HG03095 (cell line): ENCODE results near the gene PCTP.

Source experiments
- ATAC-seq: cut with Tn5 transposase; IDR thresholded peaks from one replicate; pipeline ENCODE4 v1.9.1; 2021; ENCODE audit warnings: moderate library complexity; ENCODE audit not compliant: unreplicated experiment

PCTP gene

DNA sequence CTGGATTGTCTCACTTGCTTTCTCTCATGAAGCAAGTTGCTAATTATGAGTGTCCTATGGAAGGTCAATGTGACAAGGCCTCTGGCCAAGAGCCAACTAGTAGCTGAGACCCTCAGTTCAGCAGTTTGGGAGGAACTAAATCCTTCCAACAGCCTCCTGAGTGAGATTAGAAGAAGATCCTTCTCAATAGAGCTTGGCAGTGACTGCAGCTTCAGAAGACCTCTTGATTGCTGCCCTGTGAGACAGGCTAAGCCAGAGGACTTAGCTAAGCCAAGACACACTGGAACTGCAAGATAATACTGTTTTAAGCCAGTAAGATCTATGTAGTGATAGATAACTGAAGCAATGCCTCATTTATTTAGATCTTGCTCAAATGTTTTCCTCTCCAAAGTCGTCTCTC, 34.3 kb downstream of the PCTP start:
- no peak for ATAC-seq

GRCh38 chr17:55793272-55793671, 42.4 kb downstream of the PCTP start:
- ATAC-seq: no peak

GRCh38 chr17:55794725-55795482, 44.1 kb downstream of the PCTP start:
- no peak for ATAC-seq

DNA sequence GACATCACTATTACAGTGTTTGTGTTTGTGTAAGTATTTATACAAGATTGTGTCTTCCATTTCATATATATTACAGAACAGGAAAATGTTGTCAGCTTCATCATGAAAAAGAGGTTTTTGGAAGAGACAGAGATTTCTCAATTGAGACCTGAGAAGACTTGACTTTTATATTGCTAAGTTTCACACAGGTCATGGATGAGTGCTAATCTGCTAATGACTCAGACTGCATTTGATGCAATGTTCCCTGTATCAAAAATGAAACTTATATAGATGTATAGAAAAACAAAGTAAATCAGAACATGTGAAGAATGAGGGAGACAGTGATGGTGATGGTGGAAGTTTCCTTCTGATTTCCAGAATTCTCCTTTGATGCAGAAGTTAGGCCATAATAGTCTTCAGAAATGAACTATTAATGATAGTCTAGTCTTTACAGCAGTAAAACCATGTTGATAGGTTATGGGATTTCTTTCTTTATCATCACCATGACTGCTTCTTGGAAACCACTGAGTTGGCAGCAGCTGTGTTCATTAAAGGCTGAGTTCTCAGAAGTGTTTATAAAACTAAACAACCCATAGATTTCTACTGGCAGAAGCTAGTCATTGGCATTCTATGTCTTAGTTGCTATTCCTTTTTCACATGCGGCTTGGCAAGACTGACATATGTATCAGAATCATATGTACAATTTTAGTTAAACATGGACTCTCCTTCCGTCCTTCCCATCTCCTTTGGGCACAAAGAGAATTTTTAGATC, 56.1 kb downstream of the PCTP start:
- ATAC-seq: no peak

GRCh38 chr17:55811536-55811935, 60.7 kb downstream of the PCTP start:
- no peak for ATAC-seq

DNA sequence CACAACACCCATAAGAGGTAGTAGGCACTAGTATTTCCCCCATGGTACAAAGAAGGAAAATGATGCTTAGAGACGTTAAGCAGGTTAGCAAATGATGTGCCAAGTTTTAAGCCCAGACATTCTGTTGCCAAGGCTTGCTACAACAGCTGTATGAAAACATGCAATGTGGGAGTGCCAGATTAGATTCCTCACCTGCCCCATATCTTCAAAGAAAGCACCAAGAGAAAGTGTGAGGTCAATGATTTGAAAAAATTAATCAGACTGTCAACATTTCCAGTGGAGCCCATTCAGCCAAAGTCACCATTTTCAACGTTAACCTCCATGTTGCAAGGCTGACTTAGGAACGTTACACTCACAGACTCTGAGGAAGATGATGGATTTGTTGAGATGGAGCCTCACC, 61.5 kb downstream of the PCTP start:
- ATAC-seq: no peak

DNA sequence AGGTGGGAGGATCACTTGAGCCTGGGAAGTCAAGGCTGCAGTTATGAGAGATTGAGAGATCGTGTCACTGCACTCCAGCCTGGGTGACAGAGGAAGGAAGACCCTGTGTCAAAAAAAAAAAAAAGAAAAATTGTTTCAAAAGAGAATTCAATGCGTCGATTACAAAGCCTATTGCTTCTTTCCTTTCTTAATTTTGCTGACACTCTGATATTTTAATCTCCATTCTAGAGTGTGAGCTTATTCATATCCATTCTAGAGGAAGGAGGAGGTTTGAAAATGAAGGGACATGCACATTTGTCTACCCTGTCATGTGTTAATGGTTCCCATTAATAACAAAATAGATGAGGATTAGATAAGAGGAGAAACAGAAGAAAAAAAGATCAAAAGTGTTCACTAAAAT, 63.1 kb downstream of the PCTP start:
- ATAC-seq: no peak

DNA sequence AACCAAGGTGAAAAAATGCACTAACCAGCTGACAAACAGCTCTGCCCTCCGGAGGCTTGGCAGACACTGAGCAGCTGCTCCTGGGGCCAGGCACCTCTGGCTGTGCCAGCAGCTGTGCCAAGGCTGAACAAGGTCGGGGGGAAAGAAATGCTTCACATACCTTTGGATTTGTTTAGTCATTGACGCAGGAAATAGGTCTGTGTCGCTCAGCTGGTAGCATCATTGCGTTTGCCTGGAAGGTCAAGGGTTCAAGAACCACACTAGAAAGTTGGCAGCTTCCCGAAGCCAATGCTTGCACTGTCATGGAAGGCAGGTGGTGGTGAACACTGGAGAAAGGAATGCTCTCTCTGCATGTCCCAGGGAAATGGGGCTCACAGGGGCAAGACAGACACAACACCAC, 63.5 kb downstream of the PCTP start:
- no peak for ATAC-seq

- no peak for ATAC-seq
These were observed 65.9 kb downstream of the PCTP start for GRCh38 chr17:55816532-55817396.

DNA sequence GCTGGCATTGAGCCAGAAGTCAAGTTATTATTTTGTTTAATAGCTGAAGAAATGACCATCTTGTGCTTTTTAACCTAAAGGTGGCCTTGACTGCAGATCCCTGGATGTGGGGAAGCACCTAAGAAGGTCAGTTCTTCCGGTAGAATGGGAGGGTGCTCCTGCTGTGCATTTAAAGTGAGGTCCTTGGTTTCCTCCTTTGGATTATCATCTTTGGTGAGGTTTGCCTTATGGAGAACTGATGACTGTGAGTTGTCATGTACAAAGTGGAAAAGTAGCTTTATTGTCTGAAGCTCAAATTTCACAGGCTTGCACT, 66.5 kb downstream of the PCTP start:
- ATAC-seq: no peak

- ATAC-seq: no peak
These were observed 67.2 kb downstream of the PCTP start for GRCh38 chr17:55818026-55818425.

- no peak for ATAC-seq
These were observed 67.9 kb downstream of the PCTP start for GRCh38 chr17:55818451-55819375.

DNA sequence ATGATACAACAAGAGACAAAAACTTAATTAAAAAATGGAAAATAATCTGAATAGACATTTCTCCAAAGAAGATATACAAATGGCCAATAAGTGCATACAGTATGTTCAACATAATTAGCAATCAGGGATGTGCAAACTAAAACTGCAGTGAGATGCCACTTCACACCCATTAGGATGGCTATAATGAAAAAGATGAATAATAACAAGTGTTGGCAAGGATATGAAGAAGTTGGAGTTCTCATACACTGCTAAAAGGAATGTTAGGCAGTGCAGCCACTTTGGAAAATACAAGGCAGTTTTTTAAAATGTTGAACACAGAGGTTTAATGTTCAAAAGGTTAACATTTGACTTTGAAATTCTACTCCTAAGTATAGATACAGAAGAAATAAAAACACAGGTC, 69.8 kb downstream of the PCTP start:
- ATAC-seq: no peak

DNA sequence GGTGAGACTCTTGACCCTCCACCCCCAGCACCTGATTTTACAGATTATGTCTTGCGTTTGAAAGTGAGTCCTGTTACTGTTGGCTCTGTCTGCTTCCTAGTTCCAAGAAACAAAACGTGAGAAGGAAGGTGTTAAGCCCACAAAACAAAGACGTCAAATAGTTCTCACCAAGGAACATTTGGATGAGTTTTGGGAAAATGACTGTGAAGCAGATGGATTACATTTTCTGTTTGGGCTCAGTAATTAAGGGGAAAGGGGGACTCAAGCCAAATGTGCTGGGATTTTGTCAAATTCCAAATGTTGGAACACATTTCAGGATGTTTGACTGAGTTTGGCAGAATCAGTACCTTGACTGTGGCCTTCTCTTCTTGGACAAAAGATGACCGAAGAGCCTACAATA, 71.2 kb downstream of the PCTP start:
- ATAC-seq: no peak

GRCh38 chr17:55825213-55825612, 74.4 kb downstream of the PCTP start:
- ATAC-seq: no peak
